ENCODE data around the gene FDCSP. TPM values are rescaled to one million over a fixed set of nuclear protein-coding genes. Genes with fewer than 3 reads are reported as not detected.

The FDCSP gene
- total RNA-seq, 1 donor from 2014 or later: not detected

DNA sequence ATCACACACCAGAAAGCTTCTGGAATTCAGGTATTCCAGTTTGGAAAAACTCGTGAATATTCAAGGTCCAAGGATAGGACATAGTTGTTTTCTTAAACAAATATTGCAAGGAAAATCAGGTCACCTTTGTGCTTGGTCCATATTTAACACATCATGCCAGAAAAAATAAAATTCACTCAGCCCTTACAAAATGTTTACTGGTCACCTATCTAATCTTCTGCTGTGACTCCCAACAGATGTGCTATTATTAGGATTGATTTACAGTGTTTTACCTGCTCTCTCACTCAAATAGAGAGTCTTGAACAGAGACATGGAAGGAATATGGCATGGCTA is 26.0 kb downstream of the FDCSP start:
- no peaks in the 10 kb centered on the region for H3K27me3 Mint-ChIP-seq (ENCODE audit: unreplicated experiment)
- no peak overlapping the region for H3K27ac Mint-ChIP-seq (ENCODE audit: unreplicated experiment)
- no peak for DNase-seq (ENCODE audit: extremely low spot score, unreplicated experiment)
- H3K9me3 Mint-ChIP-seq (ENCODE audit: unreplicated experiment): no peaks in the 10 kb centered on the region
- H3K4me1 Mint-ChIP-seq (ENCODE audit: unreplicated experiment): no peaks in the 10 kb centered on the region
- H3K36me3 Mint-ChIP-seq (ENCODE audit: unreplicated experiment): no peaks in the 10 kb centered on the region
- H3K4me3 Mint-ChIP-seq (ENCODE audit: unreplicated experiment): no peak overlapping the region
- TF ChIP-seq, protein P1, sequence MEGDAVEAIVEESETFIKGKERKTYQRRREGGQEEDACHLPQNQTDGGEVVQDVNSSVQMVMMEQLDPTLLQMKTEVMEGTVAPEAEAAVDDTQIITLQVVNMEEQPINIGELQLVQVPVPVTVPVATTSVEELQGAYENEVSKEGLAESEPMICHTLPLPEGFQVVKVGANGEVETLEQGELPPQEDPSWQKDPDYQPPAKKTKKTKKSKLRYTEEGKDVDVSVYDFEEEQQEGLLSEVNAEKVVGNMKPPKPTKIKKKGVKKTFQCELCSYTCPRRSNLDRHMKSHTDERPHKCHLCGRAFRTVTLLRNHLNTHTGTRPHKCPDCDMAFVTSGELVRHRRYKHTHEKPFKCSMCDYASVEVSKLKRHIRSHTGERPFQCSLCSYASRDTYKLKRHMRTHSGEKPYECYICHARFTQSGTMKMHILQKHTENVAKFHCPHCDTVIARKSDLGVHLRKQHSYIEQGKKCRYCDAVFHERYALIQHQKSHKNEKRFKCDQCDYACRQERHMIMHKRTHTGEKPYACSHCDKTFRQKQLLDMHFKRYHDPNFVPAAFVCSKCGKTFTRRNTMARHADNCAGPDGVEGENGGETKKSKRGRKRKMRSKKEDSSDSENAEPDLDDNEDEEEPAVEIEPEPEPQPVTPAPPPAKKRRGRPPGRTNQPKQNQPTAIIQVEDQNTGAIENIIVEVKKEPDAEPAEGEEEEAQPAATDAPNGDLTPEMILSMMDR (IDR thresholded peaks at IDR 0.05): no peak

DNA sequence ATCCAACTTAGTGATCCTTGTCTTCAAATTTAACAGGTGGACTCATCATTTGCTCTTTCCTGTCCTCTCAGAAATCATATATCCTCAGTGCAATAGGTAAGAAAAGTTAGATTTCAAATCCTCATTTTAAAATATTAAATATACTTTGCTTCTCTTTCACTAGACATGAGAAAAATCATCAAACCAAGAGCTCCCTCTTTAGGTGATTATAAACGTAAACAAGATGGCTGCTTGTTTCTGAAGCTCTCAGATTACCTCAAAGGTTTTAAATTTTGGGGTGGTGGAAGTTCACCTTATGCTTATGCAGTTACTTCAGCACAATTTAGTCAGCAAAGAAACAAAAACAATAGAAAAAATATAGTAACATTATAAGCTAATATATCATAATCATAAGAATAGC is 43.8 kb downstream of the FDCSP start:
- no peak overlapping the region for H3K4me3 Mint-ChIP-seq (ENCODE audit: unreplicated experiment)
- no peaks in the 10 kb centered on the region for H3K9me3 Mint-ChIP-seq (ENCODE audit: unreplicated experiment)
- no peaks in the 10 kb centered on the region for H3K36me3 Mint-ChIP-seq (ENCODE audit: unreplicated experiment)
- no peaks in the 10 kb centered on the region for H3K4me1 Mint-ChIP-seq (ENCODE audit: unreplicated experiment)
- no peak overlapping the region for H3K27ac Mint-ChIP-seq (ENCODE audit: unreplicated experiment)
- TF ChIP-seq, protein P1 (IDR thresholded peaks at IDR 0.05): no peak
- peaks cover 8% of the 10 kb centered on the region for H3K27me3 Mint-ChIP-seq (ENCODE audit: unreplicated experiment)
- DNase-seq (ENCODE audit: extremely low spot score, unreplicated experiment): no peak

DNA sequence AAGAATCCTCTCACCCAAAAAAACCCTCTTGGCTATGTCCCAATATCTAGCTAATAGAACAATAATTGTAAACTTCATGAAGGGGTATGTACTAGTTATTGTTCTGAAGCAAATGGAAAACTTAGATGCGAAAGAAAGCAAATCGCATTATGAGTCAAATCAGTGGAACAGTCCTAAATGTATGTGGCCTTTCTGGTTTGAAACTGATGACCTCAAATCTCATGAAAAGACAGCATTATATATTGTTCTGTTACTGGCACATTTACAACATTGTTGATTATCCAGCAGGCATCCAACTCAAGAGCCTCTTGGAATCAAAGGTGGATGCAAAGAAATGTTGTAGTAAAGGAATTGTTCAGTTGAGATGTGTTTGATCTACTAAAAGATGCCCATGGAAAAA is 51.2 kb downstream of the FDCSP start:
- TF ChIP-seq, protein P1 (IDR thresholded peaks at IDR 0.05): no peak
- H3K27ac Mint-ChIP-seq (ENCODE audit: unreplicated experiment): no peak overlapping the region
- no peaks in the 10 kb centered on the region for H3K9me3 Mint-ChIP-seq (ENCODE audit: unreplicated experiment)
- DNase-seq (ENCODE audit: extremely low spot score, unreplicated experiment): no peak
- H3K4me1 Mint-ChIP-seq (ENCODE audit: unreplicated experiment): no peaks in the 10 kb centered on the region
- no peak overlapping the region for H3K4me3 Mint-ChIP-seq (ENCODE audit: unreplicated experiment)
- H3K36me3 Mint-ChIP-seq (ENCODE audit: unreplicated experiment): no peaks in the 10 kb centered on the region
- no peaks in the 10 kb centered on the region for H3K27me3 Mint-ChIP-seq (ENCODE audit: unreplicated experiment)

DNA sequence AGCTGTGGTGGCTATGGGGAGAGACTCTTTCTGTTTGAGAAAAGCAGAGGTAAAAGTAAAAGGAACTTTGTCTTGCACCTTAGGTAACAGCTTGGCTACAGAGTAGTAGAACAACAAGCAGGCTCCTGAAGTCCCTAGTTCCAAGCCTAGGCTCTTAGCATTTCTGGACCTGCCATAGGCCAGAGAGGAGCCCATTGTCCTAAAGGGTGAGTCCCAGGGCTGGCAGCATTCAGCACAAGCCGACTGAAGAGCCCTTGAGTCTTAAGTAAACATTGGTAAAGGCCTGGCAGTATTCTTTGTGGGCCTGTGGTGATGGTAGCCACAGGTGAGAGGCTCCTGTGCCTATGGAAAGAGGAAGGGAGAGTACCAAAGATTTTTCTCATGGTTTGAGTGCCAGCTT is 54.6 kb downstream of the FDCSP start:
- Mint-ChIP-seq H3K27ac (ENCODE audit: unreplicated experiment) (no peak overlapping the region), H3K27me3 (ENCODE audit: unreplicated experiment) (no peaks in the 10 kb centered on the region), H3K36me3 (ENCODE audit: unreplicated experiment) (no peaks in the 10 kb centered on the region), H3K4me3 (ENCODE audit: unreplicated experiment) (no peak overlapping the region), H3K9me3 (ENCODE audit: unreplicated experiment) (no peaks in the 10 kb centered on the region), H3K4me1 (ENCODE audit: unreplicated experiment) (no peaks in the 10 kb centered on the region)
- TF ChIP-seq, protein P1 (IDR thresholded peaks at IDR 0.05): no peak
- DNase-seq (ENCODE audit: extremely low spot score, unreplicated experiment): no peak

Other genes with a start within 250 kb of the FDCSP start
- gene STATH, start 230.2 kb upstream of the FDCSP start, total RNA-seq: not detected in 2 replicates
- not detected in 2 replicates for gene HTN3, start 197.7 kb upstream of the FDCSP start, total RNA-seq
- not detected in 2 replicates for gene HTN1, start 175.7 kb upstream of the FDCSP start, total RNA-seq
- gene PRR27, start 71.9 kb upstream of the FDCSP start, total RNA-seq: not detected in 2 replicates
- not detected in 2 replicates for gene ODAM, start 30.4 kb upstream of the FDCSP start, total RNA-seq
- gene CSN3, start 16.5 kb downstream of the FDCSP start, total RNA-seq: not detected in 2 replicates
- gene CABS1, start 108.9 kb downstream of the FDCSP start, total RNA-seq: not detected in 2 replicates
- not detected in 2 replicates for gene SMR3A, start 134.6 kb downstream of the FDCSP start, total RNA-seq
- not detected in 2 replicates for gene SMR3B, start 157.0 kb downstream of the FDCSP start, total RNA-seq
- not detected in 2 replicates for gene OPRPN, start 171.8 kb downstream of the FDCSP start, total RNA-seq
- not detected in 2 replicates for gene MUC7, start 246.1 kb downstream of the FDCSP start, total RNA-seq

Measured in osteocyte (in vitro differentiated cells).